Adrenal gland (tissue), 12 donors: Measurements from ENCODE around the gene SLC2A9. TPM values are rescaled to one million over a fixed set of nuclear protein-coding genes. Genes with fewer than 3 reads are reported as not detected.

ENCODE experiments used
- DNase-seq, 7 donors: peaks; one replicate each; pipeline ENCODE4 v3.0.0-alpha.2; 2019 to 2020
- H3K27ac ChIP-seq, 5 donors: fragments of 200-600 bp; sonication (generic) in 4 of 5; 1 replicate in 3 of 5; 2 replicates in 2 of 5; pipeline versions ENCODE4 v1.5.1 to v1.8.0; 2016 to 2020; ENCODE audit warnings: mild to moderate bottlenecking in 1 of 5
- H3K27me3 ChIP-seq: fragments of 200-600 bp; 2 replicates; pipeline ENCODE4 v1.8.0; 2021
- H3K36me3 ChIP-seq, 2 donors: fragments of 200-600 bp; replicated peaks in 1 of 2; 1 replicate in 1 of 2; 2 replicates in 1 of 2; pipeline versions ENCODE4 v1.5.1 to v1.8.0; 2018 to 2022
- H3K4me1 ChIP-seq, 2 donors: fragments of 200-600 bp; replicated peaks in 1 of 2; 1 replicate in 1 of 2; 2 replicates in 1 of 2; pipeline versions ENCODE4 v1.5.1 to v1.8.0; 2018 to 2021
- H3K4me3 ChIP-seq, 4 donors: fragments of 200-600 bp; sonication (generic) in 3 of 4; one replicate each; pipeline ENCODE4 v1.5.1; 2016 to 2018
- H3K9me3 ChIP-seq, 3 donors: fragments of 200-600 bp; sonication (generic) in 1 of 3; replicated peaks in 1 of 3; 1 replicate in 2 of 3; 2 replicates in 1 of 3; pipeline versions ENCODE4 v1.5.1 to v1.8.0; 2016 to 2021
- POLR2A ChIP-seq, 2 donors: fragments of 450-650 bp; IDR thresholded peaks; one replicate each; pipeline ENCODE4 v1.6.1; 2017; ENCODE audit warnings: antibody characterized with exemption in 2 of 2, mild to moderate bottlenecking in 2 of 2, moderate library complexity in 1 of 2
- WGBS, 4 donors: extraction: QIAGEN DNeasy Blood & Tissue Kit in 2 of 4; methylation state at CpG; one replicate each; pipeline versions ENCODE4 v1.1.5 to v1.1.7; 2013 to 2017; 5-methylcytosine and 5-hydroxymethylcytosine counted together
- intact Hi-C, 2 donors: fragments of 100-400 bp; cut with DNase I; formaldehyde crosslinking; loops; one replicate each; pipeline versions ENCODE4 v1.14.1 to v1.15.0; 2022 to 2023
- polyA plus RNA-seq, 3 donors: library from polyadenylated mRNA; stranded (reverse); fragments of 200-250 nt in 2 of 3; fragments of 350-450 nt in 1 of 3; fragmentation: Illumina TruSeq in 1 of 3; extraction: RNeasy Lipid Tissue Mini Kit (QIAGEN cat#74804) in 1 of 3; gene quantifications; one replicate each; pipeline ENCODE4 v1.2.3, GENCODE V29; 2013 to 2014
- total RNA-seq, 9 donors: library from RNA; depleted of rRNA in 4 of 9; stranded (reverse); fragments of >200 nt in 4 of 9; fragments of 120-200 nt in 1 of 9; fragmentation: NEBNext Ultra II Directional in 1 of 9; extraction: Animal tissue kit (Norgen Biotek cat#: 25700) in 1 of 9; gene quantifications; one replicate each; pipeline versions ENCODE4 v1.1.0 to v1.2.4, GENCODE V29; 2013 to 2023
- TF ChIP-seq, protein P1 (sequence below), 6 experiments: fragments of 450-650 bp in 4 of 6; fragments of 200-600 bp in 2 of 6; sonication (generic) in 1 of 6; IDR thresholded peaks; 1 replicate in 5 of 6; 2 replicates in 1 of 6; pipeline versions ENCODE4 v1.5.1 to v1.8.0; 2016 to 2021; ENCODE audit warnings: antibody characterized with exemption in 6 of 6, mild to moderate bottlenecking in 2 of 6, moderate library complexity in 1 of 6
- donor health status: healthy with polysubstance abuse.
- donor health status: Bipolar disorder and iron deficiency.
- donor health status: DM: yes; HTN: yes; CAD: no.
- donor health status: DM: no; HTN: no; CAD: no.
- donor health status: DM: no; HTN: no; CAD: no.
- donor health status: DM: yes; HTN: yes; CAD: no.

Gene SLC2A9
- total and polyA plus RNA-seq, 12 donors = 1.8 to 16.6 (median 8.5) TPM

DNA sequence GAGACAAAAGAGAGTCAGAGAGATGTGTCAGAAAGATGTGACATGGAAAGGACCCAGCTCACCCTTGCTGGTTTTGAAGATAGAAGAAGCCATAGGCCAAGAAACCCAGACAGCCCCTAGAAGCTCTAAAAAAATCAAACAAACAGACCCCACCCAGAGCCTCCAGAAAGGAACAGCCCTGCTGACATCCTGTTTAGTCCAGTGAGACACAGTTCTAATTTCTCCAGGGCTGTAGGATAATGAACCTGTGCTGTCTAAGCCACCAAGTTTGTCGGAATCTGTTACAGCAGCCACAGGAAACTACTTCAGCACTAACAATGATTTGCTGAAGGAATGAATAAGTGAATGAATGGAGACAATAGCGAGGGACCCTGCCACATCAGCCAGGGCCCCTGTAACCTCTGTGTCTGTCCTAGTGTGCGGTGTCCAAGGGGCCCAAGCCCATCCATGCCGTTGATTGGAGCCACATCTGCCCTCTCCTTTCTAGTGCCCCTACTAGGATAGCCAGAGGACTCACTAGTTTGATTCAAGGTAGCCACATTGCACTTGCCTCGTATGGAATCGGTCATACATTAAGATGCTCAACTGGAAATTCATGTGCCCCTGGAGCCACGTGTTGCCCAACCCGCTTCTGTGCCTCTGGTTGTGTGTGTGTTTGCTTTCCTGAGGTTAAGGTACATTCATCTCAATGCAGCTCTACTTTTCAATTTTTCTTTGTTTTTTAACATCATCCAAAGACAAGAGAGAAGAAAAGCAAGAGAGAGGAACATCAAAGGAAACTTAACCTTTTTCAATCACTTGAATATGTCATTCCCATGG, 32.5 kb upstream of the SLC2A9 start:
- intact Hi-C loops = no loop called here

DNA sequence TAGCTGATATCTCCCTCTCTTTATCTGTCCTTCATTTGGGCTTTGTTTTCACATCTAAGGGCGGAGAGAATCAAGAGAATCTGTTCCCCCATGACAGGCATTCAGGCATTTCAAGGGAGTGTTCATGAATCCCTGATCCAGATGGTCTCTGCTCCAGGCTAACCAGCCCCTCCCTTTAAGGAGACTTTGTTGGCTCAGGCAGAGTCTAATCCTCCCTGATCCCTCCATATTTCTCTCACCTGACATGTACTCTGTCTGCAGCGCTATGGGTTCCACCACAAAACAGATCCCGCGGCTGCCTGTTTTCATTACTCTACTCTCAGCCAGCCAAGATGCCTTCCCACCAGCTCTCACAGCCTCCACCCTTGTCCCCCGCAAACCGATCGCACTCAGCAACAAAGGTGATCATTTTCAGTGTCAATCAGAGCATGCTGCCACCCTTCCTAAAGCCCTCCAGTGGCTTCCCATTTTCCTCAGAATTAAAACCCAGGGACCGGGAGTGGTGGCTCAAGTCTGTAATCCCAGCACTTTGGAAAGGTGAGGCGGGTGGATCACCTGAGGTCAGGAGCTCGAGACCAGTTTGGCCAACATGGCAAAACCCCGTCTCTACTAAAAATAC, 30.3 kb upstream of the SLC2A9 start:
- Histone ChIP-seq H3K36me3 (no peaks in the 10 kb centered on the region), H3K27ac (no peak overlapping the region), H3K4me1 (no peaks in the 10 kb centered on the region), H3K9me3 (no peaks in the 10 kb centered on the region), H3K27me3 (no peaks in the 10 kb centered on the region), H3K4me3 (no peak overlapping the region)
- intact Hi-C loops = no loop called here
- no peak for TF ChIP-seq POLR2A (IDR thresholded peaks at IDR 0.05)
- TF ChIP-seq, protein P1, sequence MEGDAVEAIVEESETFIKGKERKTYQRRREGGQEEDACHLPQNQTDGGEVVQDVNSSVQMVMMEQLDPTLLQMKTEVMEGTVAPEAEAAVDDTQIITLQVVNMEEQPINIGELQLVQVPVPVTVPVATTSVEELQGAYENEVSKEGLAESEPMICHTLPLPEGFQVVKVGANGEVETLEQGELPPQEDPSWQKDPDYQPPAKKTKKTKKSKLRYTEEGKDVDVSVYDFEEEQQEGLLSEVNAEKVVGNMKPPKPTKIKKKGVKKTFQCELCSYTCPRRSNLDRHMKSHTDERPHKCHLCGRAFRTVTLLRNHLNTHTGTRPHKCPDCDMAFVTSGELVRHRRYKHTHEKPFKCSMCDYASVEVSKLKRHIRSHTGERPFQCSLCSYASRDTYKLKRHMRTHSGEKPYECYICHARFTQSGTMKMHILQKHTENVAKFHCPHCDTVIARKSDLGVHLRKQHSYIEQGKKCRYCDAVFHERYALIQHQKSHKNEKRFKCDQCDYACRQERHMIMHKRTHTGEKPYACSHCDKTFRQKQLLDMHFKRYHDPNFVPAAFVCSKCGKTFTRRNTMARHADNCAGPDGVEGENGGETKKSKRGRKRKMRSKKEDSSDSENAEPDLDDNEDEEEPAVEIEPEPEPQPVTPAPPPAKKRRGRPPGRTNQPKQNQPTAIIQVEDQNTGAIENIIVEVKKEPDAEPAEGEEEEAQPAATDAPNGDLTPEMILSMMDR (IDR thresholded peaks at IDR 0.05) = no peak
- 75 to 85% (median 80%) methylated on average over 11 of the region's 11 CpGs for WGBS, 4 donors
- DNase-seq = no peak

More for the DNA sequence above, 32.5 kb upstream of the SLC2A9 start:
- Histone ChIP-seq H3K9me3 (no peaks in the 10 kb centered on the region), H3K27ac (peak overlapping the region in 2 of 5 donors; percentile 23 to 26), H3K27me3 (no peaks in the 10 kb centered on the region), H3K4me1 (no peaks in the 10 kb centered on the region), H3K4me3 (no peak overlapping the region), H3K36me3 (no peaks in the 10 kb centered on the region)
- DNase-seq = no peak
- 86 to 93% (median 87%) methylated on average over 8 of the region's 8 CpGs for WGBS, 4 donors
- no peak for TF ChIP-seq POLR2A (IDR thresholded peaks at IDR 0.05)
- TF ChIP-seq, protein P1 (IDR thresholded peaks at IDR 0.05) = no peak

DNA sequence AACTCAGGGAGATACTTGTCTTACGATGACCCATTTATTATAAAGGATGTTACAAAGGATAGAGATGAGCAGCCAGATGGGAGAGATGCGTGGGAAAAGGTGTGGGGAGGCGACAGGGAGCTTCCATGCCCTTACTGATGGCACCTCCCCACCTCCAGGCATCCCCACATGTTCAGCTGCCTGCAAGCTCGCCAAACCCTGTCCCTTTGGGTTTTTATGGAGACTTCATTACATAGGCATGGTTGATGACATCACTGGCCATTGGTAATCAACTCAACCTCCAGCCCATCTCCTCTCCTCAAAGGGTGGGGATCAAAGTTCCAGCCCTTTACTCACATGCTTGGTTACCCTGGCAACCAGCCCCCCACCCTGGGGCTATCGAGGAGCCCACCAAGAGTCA, 29.4 kb upstream of the SLC2A9 start:
- WGBS, 4 donors = 73 to 80% (median 75%) methylated on average over 5 of the region's 5 CpGs
- TF ChIP-seq, protein P1 (IDR thresholded peaks at IDR 0.05) = no peak
- TF ChIP-seq POLR2A (IDR thresholded peaks at IDR 0.05) = no peak
- DNase-seq = no peak
- Histone ChIP-seq H3K27ac (no peak overlapping the region), H3K9me3 (no peaks in the 10 kb centered on the region), H3K36me3 (no peaks in the 10 kb centered on the region), H3K4me1 (no peaks in the 10 kb centered on the region), H3K4me3 (no peak overlapping the region), H3K27me3 (no peaks in the 10 kb centered on the region)
- intact Hi-C loops = no loop called here

DNA sequence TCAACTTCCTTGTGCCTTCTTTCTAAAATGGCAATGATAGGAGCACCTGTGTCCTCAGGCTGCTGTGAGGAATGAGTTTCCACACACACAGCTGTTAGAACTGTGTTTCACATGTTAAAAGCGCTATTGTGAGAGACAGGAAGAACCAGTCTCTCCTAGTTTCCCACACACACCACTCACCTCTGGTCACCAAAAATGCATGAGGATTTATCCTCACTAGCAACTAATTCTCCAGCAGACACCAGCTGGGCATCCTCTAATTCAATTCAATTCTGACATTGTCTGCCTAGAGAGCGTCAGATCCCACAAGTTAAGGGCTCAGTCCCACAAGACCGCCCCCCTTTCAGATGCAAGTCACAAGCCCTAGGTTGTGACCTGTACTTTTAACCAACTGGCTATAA, 29.0 kb upstream of the SLC2A9 start:
- Histone ChIP-seq H3K4me3 (no peak overlapping the region), H3K4me1 (no peaks in the 10 kb centered on the region), H3K27me3 (no peaks in the 10 kb centered on the region), H3K36me3 (no peaks in the 10 kb centered on the region), H3K9me3 (no peaks in the 10 kb centered on the region), H3K27ac (no peak overlapping the region)
- WGBS, 4 donors = 75 to 87% (median 81%) methylated on average over 3 of the region's 3 CpGs
- TF ChIP-seq, protein P1 (IDR thresholded peaks at IDR 0.05) = no peak
- TF ChIP-seq POLR2A (IDR thresholded peaks at IDR 0.05) = no peak
- intact Hi-C loops = no loop called here
- DNase-seq = no peak
